HTERT RPE-1 (cell line): ENCODE data around the gene SLC16A7.
"Not testable (repeated sequence)": the region's sequence is repeated elsewhere in the genome, so short reads cannot be mapped to it uniquely, and the experiment has no call there.

ENCODE experiments used
- in situ Hi-C: fragments of 300-500 bp; cut with MboI; formaldehyde crosslinking; loops from 4 replicates; pipeline ENCODE4 v1.14.3; 2020; ENCODE audit warnings: low sequenced_read_pairs

The SLC16A7 gene, protein sequence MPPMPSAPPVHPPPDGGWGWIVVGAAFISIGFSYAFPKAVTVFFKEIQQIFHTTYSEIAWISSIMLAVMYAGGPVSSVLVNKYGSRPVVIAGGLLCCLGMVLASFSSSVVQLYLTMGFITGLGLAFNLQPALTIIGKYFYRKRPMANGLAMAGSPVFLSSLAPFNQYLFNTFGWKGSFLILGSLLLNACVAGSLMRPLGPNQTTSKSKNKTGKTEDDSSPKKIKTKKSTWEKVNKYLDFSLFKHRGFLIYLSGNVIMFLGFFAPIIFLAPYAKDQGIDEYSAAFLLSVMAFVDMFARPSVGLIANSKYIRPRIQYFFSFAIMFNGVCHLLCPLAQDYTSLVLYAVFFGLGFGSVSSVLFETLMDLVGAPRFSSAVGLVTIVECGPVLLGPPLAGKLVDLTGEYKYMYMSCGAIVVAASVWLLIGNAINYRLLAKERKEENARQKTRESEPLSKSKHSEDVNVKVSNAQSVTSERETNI

DNA sequence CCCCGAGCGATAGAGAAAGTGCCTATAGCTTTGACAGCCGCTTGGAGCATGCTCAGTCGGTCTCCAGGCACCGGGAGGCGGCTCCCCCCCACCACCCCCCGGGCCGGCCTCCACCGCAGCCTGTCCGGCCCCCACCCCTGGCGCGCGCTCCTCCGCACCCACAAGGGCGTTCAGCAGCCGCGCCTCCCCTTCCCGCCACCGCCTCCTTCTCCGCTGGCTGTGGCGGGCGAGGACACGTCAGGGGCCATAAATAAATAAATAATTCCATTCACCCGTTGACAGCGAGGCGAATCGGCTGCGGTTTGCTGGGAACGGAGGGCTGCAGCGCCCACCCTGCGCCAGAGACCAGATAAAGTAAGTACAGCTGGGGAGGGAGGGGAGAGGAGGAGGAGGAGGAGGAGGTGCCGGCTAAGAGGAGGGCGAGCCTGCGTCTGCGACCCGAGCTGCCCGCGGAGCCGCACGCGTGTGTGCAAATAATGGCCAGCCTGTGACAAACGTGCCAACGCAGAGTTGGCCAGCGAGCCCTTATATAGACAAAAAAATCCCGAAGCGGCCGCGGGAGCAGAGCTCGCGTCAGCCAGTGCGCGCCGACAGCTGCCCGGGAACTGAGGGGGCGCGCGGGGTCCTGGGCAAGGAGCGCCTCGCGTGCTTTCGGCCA, at the start of gene SLC16A7:
Gene SLC16A7 (plus strand): TSS at position 147 of the 658 bp plus-strand sequence. CDS start 108,773 bp downstream, outside the sequence.
- in situ Hi-C loops = no loop called here

- in situ Hi-C loops = no loop called here
Measured at GRCh38 chr12:59548930-59549329, 46.9 kb upstream of the SLC16A7 start.

DNA sequence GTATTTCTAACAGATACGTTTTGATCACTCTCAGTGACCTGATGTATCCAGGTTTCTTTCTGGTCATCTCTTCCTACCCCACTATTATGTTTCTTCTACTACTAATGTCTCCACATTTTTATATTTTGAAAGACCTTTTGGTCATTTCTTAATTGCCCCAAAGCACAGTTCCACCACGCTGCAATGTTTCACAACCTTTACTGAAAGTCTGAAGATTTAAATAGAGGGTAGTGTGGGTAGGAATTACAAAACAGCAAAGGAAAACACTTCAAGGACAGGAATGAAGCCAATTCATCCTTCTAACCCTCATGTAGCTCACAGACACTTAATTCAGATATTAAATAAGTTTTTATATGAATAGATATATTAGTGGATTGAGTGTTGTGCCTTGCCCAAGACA, 36.1 kb upstream of the SLC16A7 start:
- in situ Hi-C loops = no loop called here

DNA sequence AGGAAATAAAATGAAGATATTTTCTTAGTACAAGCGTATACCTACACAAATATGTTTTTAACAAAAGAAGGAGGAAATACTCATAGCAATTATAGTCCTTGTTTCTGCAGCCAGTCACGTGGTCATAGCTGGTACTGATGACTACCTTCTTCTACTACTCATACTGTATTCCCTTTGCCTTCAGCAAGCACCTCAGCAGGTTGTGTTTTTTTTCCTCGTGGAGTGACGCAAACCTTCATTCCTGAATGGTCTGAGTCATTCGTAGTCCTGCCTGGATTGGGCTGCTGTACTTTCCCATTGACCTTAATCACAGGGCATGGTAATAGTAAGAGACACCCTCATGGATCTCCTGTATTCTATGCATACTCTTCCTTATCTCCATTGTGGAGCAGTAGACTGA, 25.7 kb upstream of the SLC16A7 start:
- in situ Hi-C loops = no loop called here

DNA sequence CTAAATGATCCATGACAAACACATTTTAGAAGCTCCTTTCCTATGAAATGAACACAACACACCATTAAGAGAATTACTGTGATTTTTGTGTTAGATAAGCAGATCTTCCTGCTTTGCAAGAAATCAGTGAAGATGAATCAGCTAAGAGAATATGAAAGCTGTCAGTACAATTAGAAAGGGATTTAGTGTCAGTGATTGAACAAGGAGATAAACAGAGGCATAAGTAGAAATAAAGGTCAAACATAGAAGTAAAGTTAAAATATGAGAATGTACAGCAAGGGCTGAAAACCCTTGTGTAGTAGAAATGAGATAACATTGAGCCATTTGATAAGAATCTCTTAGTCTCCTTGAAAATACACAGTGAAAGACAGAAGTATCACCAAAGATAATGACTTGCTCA, 21.4 kb upstream of the SLC16A7 start:
- in situ Hi-C loops = no loop called here

DNA sequence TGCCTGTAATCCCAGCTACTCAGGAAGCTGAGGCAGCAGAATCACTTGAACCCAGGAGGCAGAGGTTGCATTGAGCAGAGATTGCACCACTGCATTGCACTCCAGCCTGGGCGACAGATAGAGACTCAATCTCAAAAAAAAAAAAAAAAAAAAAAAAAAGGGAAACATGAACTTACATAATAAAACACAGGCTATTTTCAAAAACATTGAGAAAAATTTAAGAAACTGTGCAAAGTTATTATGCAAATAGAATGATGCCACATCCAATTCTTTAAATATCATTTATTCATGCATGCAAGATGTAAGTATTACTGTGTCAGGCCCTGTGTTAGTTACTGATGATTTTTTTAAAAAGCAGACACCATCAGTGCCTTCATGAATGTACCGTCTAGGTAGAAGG, 20.0 kb upstream of the SLC16A7 start:
- in situ Hi-C loops = no loop called here

GRCh38 chr12:59578254-59578653, 17.6 kb upstream of the SLC16A7 start:
- in situ Hi-C loops = no loop called here

DNA sequence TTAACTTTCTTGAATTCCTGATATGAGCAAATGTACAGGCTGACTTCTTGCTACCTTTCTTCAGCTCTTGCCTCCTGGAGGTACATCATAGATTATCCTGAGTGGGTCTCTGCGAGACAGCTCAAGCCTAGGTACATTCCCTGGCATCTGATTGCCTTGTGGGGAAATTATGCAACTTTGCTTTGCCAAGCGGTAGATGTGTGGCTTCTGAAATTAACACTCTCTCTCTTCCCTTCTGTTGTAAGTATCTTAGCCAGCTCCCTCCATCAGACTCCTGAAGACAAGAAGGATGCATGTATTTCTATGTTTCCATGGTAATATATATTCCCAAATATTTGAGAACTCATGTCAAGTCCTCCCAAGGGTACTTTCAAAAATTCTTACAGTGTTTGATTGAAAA, 16.2 kb upstream of the SLC16A7 start:
- in situ Hi-C loops = no loop called here

GRCh38 chr12:59580050-59580449, 15.8 kb upstream of the SLC16A7 start:
- in situ Hi-C loops = no loop called here

DNA sequence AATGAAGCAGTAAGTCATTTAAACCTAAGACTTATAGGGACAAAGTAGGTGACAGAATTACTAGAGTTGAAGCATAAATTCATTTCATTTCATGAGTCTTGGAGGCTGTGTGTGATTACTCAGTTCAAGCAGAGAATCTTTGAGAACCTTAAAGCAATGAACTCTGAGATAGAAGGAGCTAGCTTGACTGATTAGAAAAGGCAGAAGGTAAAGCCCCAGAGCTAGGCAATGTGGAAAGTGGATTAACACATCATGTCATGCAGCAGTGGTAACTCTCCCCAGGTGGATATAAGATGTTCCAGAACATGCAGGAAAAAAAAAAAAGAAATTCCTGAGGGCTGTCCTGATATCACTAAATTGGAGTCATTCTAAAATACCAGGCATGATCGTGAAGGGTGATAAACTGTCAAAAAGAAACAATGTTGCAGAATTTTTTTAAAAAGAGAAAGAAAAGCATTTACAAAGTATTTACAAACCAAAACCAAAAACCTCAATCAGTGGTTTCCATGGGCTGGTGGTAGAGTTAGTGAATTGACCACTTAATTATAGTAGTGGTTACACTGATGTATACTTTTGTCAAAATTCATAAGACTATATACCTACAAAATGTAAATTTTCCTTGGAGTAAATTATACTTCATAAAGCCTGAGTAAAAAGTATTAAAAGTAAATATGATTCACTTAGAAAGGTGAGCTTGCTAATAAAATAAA, 12.7 kb upstream of the SLC16A7 start:
- in situ Hi-C loops = no loop called here

- in situ Hi-C loops = no loop called here
Measured at GRCh38 chr12:59587710-59588109, 8.1 kb upstream of the SLC16A7 start.

DNA sequence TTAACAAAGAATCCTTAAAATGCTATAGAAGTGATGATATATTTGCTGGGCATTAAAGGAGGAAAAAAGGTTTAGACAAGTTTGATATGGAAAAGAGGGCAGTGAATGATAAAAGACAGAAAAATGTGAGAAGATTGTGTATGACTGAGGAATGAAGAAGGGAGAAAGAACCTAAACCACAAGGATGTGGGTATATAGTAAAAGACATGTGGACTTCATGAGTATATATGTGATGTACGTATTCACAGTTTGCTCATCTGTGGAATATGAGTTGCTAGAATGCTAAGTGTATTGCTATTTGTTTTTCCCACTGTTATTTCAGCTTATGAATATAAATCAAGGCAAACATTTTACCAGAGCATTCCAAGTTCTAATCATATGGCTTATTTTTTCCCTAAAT, 2.1 kb upstream of the SLC16A7 start:
- in situ Hi-C loops = no loop called here

GRCh38 chr12:59594943-59595500, 807 bp upstream of the SLC16A7 start:
- in situ Hi-C loops = no loop called here

DNA sequence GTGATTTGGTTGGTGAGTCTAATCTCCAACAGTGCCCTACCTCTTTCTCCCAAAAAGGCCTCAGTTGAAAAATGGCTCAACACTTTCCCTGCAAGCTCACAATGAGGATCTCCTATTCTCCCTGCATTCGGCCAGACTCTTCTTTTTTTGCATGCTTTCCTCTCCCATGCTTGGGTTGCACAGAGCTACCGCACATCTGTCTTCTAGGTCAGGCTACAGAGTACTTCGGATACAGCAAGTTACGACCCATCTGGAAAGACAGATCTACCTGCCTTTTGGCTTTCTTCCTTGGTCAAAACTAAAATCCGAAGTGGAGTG, 305 bp upstream of the SLC16A7 start:
- in situ Hi-C loops = no loop called here

DNA sequence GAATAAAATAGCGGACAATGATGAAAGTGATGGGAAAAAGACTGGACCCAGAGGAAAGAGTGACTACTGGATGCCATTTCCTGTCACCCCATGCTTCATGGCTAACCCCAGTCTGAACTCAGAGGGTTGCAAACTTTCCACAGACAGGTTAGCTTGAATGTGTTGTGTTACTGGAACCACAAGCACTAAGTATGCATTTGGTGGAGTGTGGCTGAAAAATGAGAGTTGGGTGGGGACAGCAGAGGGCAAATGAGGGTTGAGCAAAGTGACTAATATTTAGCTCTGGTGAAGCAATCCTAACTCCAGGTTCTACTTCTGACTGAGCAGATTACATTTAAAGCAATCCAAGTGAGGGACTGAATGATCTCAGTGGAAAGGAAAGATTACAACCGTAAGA, 1.6 kb downstream of the SLC16A7 start:
- in situ Hi-C loops = no loop called here

DNA sequence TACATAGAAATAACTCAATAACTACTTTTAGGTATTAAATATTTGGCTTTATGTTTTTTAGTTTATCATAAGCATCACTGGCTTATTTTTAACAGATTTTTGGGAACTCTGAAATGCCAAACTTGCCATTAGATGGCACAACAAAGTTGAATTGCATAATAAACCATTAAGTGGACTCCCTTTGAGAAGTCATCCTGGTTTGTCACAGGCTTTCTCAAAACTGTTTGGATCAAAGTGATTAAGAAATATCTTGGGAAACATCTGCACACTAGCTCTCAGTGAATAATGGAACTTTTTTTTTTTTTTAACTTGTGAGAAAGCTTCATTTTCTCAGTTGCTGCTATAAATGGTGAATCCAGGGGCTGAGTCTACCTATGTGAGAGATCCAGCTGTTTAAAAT, 4.3 kb downstream of the SLC16A7 start:
- in situ Hi-C loops = no loop called here

GRCh38 chr12:59603754-59604153, 7.9 kb downstream of the SLC16A7 start:
- in situ Hi-C loops = no loop called here

GRCh38 chr12:59612823-59613434, 17.1 kb downstream of the SLC16A7 start:
- in situ Hi-C loops = not testable (repeated sequence)

GRCh38 chr12:59615392-59616165, 19.8 kb downstream of the SLC16A7 start:
- in situ Hi-C loops = no loop called here

DNA sequence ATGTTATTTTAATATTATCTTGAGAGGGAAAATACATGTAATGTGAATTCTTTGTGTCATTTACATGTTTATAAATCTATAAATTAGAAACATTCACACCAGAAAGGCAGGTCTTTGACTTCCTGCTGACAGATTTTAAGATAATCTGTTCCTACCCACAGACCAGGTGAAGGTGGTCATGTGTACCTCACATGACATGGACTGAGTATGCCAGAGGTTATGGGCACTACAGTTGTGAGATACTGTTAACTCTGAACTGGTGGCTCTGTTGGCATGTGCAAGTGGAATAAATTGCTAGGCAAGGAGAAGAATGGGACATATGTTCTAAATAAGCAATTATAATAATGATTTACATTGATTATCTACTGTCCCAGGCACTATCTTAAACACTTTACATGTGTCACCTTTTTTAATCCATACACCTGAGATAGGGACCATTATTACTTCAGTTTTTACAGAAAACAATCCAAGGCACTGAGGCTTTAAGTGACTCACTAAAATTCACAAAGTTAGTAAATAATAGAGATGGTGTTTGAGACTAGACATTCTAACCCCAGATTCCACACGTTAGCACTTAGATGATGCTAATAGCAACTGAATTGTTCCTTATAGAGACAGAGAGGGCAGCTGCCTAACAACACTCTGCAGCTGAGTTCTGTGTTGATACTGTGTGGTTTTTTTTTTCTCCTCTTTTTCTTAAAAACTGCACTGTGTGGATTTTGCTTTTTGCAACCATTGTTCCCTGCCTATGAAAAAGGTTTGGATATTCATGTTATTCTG, 23.8 kb downstream of the SLC16A7 start:
- in situ Hi-C loops = no loop called here
